ENCODE results near the gene TMPRSS6. TPM values are rescaled to one million over a fixed set of nuclear protein-coding genes. Genes with fewer than 3 reads are reported as not detected.

Gene TMPRSS6
- total and polyA plus RNA-seq, 12 donors, result under 0.01 to 1.2 (median 0.08) TPM; not detected in 7

- 70 to 80% (median 75%) methylated on average over 7 of the region's 7 CpGs for WGBS, 4 donors
- intact Hi-C loops (cut with DNase I), result loop anchor here in 1 of 2 donors (10.0 kb wide), 1 partner anchor 169 kb away; no protein-coding TSS in a partner anchor
Observed at GRCh38 chr22:37043209-37043827, 66.2 kb downstream of the TMPRSS6 start.

GRCh38 chr22:37039466-37039865 is 70.0 kb downstream of the TMPRSS6 start:
- Histone ChIP-seq H3K9me3 (replicated peaks in 1 of 3) (no peaks in the 10 kb centered on the region), H3K27ac (no peak overlapping the region), H3K27me3 (no peaks in the 10 kb centered on the region), H3K4me1 (replicated peaks in 1 of 2) (peaks cover 0 to 4% of the 10 kb centered on the region in 2 donors), H3K36me3 (replicated peaks in 1 of 2) (no peaks in the 10 kb centered on the region), H3K4me3 (no peak overlapping the region)
- no peak for DNase-seq
- 71 to 84% (median 79%) methylated on average over 2 of the region's 2 CpGs for WGBS, 4 donors
- TF ChIP-seq POLR2A (IDR thresholded peaks at IDR 0.05), result no peak
- TF ChIP-seq CTCF (IDR thresholded peaks at IDR 0.05), result no peak
- intact Hi-C loops (cut with DNase I), result no loop called here

More at GRCh38 chr22:37043209-37043827, 66.2 kb downstream of the TMPRSS6 start:
- H3K4me3 ChIP-seq, result no peak overlapping the region
- H3K4me1 ChIP-seq (replicated peaks in 1 of 2), result peaks cover 0 to 4% of the 10 kb centered on the region in 2 donors
- no peaks in the 10 kb centered on the region for H3K9me3 ChIP-seq (replicated peaks in 1 of 3)
- no peaks in the 10 kb centered on the region for H3K36me3 ChIP-seq (replicated peaks in 1 of 2)
- TF ChIP-seq CTCF (IDR thresholded peaks at IDR 0.05) (no peak), POLR2A (IDR thresholded peaks at IDR 0.05) (no peak)
- H3K27me3 ChIP-seq, result no peaks in the 10 kb centered on the region
- no peak overlapping the region for H3K27ac ChIP-seq
- DNase-seq, result no peak

- H3K4me3 ChIP-seq, result no peak overlapping the region
- no peak overlapping the region for H3K27ac ChIP-seq
- TF ChIP-seq CTCF (IDR thresholded peaks at IDR 0.05) (no peak), POLR2A (IDR thresholded peaks at IDR 0.05) (no peak)
- H3K9me3 ChIP-seq (replicated peaks in 1 of 3), result no peaks in the 10 kb centered on the region
- peaks cover 0 to 4% of the 10 kb centered on the region in 2 donors for H3K4me1 ChIP-seq (replicated peaks in 1 of 2)
- H3K27me3 ChIP-seq, result no peaks in the 10 kb centered on the region
- intact Hi-C loops (cut with DNase I), result no loop called here
- no peak for DNase-seq
- WGBS, 4 donors, result 70 to 74% (median 73%) methylated on average over 14 of the region's 14 CpGs
- H3K36me3 ChIP-seq (replicated peaks in 1 of 2), result no peaks in the 10 kb centered on the region
Observed at GRCh38 chr22:37037669-37038068, 71.8 kb downstream of the TMPRSS6 start.

- no peaks in the 10 kb centered on the region for H3K9me3 ChIP-seq (replicated peaks in 1 of 3)
- no peaks in the 10 kb centered on the region for H3K36me3 ChIP-seq (replicated peaks in 1 of 2)
- no peak for DNase-seq
- H3K27ac ChIP-seq, result no peak overlapping the region
- TF ChIP-seq CTCF (IDR thresholded peaks at IDR 0.05), result no peak
- no peak for TF ChIP-seq POLR2A (IDR thresholded peaks at IDR 0.05)
- H3K4me3 ChIP-seq, result no peak overlapping the region
- H3K27me3 ChIP-seq, result no peaks in the 10 kb centered on the region
- WGBS, 4 donors, result 76 to 80% (median 78%) methylated on average over 11 of the region's 11 CpGs
- H3K4me1 ChIP-seq (replicated peaks in 1 of 2), result peaks cover 3 to 9% of the 10 kb centered on the region in 2 donors
- intact Hi-C loops (cut with DNase I), result no loop called here
Observed at GRCh38 chr22:37036655-37037377, 72.7 kb downstream of the TMPRSS6 start.

Data from adrenal gland (tissue), 12 donors.